NCI-H1417 (cell line): ENCODE data around the gene KIF3A.
A peak's percentile ranks its signal among the peaks of the same experiment; 100 is the strongest.

ENCODE experiments used
- DNase-seq, 3 experiments: peaks; one replicate each; lab custom pipeline; 2025; lab: John Stamatoyannopoulos, UW

Gene KIF3A

DNA sequence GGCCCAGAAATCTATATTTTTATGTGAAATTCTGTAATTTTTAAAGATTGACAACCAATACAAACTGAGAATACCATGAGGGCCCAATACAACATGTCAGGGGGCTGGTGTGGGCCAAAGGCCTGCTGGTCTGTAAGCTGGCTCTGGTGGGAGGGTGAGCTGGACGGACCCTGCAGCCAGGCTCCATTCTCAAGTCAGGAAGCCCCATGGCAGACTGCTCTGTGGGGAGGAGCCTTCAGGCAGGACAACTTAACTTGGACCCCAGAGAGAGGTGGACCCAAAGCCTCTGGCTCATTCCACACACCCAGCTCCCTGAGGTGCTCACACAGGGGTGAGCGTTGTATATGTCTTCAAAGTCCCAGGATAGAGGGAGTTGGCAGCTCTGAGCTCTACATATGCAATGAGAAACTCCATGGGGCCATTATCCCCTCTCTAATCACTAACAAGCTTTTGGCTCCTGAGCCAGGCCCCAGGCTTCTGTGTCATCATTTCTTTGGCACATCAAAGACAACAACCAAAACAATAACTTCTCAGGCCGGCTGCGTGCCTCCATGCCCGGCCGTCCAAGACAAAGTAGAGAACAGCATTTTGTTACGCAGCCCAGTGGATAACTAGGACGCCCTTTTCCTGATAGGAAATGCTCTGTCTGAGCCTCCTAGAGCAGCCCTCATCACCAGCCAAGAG lies 33.3 kb upstream of the KIF3A start:
- no peak for DNase-seq

DNA sequence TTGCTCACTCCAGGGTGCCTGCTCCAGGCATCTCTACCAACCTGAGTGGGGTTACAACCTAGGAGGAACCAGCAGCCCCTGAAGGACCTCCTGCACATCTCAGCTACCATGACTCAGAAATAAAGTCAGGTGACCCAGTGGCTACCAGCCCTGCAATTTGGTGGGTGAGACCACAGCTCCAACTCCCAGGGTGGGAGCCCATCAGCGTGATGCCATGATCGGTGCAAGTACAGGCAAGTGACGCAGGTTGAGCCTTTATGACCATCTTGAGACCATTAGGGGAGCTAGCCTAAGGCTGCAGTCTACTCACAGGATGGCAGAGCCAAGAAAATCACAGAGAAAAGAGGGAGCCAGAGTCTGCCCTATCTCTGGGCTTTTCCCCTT lies 31.1 kb upstream of the KIF3A start:
- no peak for DNase-seq

DNA sequence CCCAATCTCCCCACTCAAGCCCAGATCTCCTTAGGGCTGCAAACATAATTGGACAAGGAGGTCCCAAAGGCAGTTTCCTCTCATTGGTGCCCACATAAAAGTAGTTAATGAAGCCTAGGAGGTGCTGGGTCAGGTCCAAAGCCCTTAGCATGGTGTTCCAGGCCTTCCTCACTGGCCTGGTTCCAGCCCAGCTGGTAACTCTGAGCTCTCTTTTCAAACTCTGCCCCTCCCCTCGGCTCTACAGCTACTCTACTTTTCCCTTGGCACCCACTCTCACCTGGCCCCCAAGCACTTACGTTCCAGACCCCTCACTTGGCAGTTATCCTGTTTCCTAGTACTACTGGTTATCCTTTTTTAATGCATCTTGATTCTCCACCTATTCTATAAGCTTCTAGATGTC lies 29.8 kb upstream of the KIF3A start:
- DNase-seq, result no peak

DNA sequence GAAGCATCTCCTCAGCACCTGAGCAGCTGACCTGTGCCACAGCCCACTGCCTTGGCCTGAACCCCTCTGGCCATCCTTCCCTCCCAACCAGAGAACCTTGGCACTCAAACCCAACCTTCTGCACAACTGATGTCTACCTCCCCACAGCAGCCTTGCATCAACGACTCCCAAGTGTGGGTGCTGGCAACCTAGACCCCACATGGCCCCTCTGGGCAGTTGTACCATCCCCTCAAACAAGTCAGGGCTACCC lies 29.4 kb upstream of the KIF3A start:
- no peak for DNase-seq

DNA sequence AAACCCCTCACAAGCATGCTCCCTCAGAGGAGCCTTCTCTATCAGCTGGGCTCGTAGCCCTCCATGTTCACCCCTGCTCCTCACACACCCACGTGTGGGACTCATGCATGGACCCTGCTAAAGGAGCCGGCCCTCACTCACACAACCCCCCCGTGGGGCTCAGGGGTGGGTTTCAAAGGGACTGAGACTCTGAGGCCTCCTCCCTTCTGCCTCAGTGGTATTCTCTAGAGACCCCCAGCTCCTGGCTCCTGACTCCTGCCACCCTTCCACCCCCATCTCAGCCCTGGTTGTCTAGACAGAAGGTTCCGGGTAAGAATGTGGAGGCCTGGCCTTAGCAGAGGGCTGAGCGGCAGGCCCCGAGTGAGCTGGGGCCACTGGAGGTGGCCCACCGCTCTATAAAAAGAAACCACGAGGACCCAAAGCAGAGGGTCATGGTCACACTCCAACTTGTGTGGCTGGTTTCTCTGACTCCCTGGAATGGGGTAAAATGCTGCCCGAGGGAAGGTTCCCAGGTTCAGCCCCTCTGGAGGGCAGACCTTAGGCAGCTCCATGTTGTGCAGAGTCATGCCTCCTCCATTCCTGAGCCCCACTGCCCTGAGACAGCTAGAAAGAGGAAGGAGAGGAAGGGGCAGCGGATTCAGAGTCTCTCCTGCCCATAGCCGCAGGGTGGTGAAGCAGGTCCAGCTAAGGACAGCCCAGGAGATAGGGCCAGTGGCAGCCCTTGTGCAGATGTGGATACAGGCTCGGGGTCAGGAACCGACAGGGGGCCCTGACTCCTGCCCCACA lies 28.9 kb upstream of the KIF3A start:
- no peak for DNase-seq

DNA sequence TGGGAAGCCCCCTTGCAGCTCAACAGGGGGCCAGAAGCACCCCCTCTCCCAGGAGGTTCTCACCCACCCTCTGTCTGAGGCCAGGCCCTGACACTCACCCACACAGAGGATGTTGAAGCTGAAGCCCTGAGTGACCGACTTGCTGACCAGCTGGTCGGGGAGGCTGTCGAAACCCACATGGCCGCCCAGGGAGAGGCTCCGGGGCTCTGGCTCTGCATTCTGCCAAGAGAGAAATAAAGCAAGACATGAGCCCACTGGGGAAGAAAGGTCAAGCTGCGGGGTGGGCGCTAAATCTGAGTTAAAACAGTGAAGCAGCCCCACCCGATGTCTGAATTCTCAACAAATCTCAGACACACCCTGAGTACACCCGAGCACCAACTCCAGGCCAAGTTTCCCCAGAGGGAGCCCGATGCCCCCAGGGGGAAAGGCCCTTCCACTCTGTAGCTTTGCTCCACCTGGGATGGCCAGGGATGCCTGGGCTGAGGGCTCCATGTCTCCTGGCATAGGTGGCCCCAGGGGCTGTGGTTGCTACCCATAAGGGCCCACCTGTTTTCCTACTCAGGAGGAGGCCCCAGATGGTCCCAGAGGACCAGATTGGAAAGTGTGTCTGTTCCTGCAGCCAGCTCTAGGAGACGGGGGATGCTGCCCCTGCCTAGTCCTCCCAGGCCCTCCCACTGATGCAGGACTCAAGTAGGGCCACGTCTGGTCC lies 28.1 kb upstream of the KIF3A start:
- no peak for DNase-seq

DNA sequence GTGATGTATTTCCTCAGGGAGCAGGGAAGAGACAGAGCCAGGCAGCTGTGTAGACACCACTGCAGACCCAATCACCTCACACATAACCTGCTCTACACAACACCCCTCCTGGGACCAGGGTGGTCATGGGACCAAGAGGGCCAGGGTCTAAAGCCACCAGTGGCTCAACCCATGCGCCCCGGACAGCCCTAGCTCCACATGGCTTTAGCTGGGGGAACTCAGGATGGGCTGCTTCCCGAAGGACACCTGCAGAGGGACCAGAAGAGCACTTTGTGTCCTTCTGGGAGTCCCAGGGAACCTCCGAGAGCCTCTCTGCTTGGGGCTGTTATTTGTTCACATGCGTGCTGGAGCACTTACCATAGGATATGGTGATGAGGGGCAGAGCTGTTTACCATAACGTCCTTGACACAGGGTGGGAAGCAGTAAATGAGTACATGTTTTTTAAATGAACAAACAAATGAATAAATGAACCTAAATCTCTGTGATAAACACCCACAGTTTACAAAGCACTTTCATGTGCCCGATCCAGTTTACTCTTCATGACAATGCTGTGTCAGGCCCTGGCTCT lies 27.4 kb upstream of the KIF3A start:
- DNase-seq, result no peak

DNA sequence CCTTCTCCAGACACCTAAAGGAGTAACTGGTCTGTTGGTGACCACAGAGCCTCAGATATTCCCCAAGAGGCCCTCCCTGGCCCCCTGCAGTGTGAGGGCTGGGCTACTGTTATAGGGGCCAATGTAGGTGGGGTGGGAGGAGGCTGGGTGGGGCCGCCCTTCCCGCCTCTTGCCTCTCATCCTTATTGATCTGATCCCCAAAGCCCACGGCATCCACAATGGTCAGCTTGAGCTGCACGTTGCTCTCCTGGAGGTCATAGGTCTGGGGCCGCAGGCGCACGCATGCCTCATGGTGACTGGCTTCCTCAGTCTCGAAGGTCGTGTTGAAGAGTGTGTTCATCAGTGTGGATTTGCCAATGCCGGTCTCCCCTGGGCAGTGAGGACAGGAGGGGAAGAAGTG lies 26.7 kb upstream of the KIF3A start:
- no peak for DNase-seq

DNA sequence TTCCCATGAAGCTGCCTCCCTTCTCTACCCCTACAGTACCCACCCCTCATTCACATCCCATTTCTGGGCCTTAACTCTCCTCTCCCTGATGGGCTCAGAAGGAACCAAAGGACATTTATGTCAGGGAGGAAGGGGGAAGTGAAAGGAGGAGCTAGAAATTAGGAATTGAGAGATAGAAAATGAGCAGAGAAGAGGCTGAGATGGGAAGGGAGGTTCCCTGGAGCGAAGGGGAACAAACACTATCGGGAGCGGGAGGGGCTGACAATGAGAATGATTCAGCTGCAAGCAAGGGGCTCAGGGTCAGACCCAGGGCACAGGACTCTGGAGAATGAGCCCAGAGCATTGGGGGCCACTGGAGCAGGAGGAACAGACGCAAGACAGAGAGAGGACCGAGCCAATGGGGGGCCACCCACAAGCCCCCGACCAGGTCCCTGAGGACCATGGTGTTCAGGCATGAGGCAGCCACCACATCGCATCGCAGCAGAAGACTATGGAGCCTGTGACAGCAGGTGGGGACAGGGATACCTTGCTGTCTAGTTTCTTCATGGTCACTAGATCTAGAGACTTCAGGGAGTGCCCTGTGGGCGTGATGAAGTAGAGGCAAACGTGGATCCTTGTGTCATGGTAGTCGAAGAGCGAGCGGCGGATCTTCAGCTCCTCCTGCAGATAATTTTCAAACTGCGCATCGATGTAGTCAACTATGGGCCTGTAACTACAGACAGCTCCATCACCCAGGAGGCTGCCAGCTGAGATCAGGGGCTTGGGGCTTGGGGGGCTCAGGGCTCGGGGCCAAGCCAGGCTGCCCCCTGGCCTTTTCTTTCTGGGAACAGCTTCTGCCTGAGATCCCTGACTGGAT lies 26.1 kb upstream of the KIF3A start:
- DNase-seq, result no peak

DNA sequence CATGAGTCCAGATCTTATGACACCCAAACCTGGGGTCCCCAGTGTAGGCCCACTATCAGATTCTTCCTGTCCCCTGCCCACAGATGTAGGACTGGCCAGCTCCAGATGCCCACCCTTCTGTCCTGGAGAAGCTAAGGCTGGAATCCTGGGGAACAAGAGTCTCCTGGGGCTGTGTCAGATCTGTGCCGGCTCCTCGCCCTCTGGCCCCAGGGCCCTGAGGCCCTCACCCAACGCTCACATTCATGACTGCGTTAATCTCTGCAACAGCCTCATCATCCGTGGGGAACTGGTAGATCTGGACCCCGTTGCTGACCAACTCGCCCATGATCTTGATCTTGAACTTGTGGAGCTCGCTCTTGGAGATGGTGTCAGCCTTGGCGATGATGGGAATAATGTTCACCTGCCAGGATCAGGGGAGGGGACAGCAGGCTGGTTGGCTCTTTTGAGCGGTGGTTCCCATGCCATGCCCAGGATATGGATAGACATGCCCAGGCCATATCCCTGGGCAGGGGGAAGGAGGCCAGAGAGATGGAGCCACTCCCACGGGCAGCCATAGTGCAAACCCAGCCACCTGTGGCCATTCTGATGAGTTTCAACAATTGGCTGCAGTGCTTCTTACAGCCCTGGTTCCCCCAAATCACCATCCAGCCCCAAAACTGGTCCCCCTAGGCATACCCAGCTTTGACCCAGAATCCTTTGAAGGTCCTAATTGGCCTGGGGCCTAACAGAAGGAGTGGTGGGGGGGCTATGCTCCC lies 25.1 kb upstream of the KIF3A start:
- DNase-seq, result no peak

DNA sequence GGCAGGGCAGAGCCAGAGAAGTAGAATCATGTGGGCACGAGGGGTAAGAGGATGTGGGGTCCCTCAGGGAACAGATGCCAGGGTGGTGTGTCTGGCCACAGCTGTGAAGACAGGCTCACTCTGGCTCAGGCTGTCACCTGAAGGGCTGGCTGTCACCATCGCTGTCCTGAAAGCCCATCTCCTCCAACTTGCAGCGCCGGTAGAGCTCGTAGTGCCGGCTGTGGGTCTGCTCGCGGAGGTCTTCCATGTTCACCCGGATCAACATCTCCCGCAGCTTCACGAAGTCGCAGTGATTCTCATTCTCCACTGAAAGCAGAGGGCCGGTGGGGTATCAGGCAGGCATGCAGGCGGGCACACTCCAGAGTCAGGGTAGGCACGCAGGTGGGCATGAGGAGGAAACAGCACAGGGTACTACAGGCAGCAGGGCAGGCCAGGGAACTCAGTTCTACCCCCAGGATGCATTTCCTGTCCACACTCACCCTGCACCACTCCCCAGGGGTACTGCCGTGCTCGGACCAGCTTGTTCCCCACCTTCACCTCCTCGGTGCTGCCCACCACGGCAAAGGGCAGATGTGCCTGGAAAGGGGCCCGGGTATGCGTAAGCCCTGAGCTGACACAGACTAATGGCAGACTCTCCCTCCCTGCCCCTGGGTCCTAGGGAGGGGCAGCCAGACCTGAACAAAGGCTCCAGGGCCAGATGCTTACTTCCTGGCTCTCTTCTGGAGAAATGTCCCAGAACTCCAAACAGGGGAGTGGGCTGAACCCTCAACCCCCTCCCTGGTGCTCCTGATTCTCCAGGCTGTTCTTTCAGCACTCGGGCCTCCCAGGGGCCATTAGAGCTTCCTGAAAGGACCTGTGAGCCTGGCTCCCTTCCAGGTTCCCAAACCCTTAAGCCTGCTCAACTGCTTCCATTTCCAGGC lies 24.2 kb upstream of the KIF3A start:
- DNase-seq, result no peak

DNA sequence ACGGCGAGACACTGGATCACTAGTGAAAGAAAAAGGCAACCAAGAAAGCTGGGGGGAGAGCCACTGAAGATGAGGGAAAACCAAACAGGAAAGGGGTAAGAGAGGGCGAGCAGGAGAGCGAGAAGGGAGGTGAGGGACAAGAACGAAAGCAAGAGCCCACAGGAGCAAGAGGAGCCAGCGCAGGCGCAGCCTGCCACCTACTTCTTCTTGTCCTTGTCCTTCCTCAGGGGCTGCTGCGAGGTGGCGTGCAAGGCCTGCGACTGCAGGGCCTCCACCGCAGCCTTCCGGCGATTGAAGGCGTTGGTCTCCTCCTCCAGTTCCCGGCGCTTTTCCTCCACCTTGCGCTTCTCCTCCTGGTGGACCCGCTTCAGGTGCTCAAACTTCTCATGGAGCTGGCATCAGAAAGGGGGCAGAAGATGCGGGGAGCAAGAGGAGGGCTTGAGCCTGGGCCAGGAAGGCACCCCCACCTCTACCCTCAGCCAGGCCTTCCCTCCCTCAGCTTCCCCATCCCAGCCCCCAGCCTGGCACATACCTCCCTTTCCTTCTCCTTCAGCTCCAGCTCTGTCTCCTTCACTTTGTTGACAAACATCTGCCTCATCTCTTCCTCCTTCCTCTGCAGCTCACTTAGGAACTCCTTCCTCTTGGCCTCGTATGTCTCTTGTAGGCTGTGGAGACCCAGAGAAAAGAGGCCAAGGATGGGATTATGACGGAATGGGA lies 23.4 kb upstream of the KIF3A start:
- DNase-seq, result no peak

DNA sequence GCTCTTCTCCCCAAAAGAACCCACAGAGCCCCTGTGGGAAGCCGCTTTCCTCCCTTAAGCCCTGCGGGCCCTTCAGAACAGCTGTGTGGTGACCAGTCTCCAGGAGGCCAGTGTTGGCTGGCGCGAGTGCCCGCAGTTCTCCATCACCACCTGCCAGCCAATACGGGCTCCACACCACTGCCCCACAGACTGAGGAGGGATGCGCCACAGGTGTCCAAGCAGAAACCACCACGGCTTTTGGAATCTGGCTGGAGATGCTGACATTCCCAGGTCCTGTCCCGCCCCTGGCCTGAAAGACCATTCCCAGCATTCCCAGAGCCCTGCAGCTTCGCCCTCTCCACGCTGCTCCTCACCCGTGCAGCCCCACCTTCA lies 22.7 kb upstream of the KIF3A start:
- no peak for DNase-seq

DNA sequence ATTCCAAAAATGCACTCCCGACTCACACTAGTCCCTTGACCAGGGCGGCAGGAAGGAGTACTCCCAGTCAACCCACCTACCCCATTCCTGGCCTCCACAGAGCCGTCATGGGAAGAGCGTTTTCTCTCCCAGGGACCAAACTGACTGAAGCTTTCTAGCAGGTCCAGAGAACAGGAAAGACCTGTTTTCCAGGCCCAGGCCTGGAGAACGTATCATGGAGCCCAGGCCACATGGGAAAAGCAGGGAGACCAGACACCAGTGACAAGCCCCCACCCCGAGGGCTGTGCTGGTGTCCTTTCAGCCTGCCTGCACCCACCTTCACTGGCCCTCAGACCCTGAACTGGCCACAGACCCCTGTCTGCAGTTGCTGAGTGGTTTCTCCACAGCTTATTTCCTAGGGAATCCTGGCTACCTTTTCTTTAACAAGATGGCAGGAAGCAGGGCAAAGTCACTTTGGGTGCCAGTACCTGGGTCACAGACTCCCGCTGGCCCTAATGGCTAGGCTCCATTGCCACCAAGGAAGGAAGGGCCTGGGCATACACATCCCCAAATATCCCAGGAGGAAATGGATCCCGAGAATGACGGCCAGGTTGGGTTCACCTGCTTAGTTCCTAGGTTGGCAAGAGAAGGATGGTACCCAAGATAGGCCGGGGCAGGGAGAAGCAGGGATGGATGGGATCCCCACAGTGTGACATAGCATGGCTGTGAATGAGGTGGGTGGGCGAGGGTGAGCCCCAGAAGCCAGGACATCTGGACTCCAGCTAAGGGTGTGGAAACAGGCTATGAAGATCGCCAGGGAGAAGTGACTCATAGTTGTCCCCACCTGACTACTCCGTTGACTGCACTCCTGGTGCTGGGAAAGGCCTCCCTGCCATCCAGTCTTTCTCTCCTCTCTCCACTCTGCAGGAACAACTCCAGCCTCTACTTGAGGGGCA lies 22.0 kb upstream of the KIF3A start:
- no peak for DNase-seq

DNA sequence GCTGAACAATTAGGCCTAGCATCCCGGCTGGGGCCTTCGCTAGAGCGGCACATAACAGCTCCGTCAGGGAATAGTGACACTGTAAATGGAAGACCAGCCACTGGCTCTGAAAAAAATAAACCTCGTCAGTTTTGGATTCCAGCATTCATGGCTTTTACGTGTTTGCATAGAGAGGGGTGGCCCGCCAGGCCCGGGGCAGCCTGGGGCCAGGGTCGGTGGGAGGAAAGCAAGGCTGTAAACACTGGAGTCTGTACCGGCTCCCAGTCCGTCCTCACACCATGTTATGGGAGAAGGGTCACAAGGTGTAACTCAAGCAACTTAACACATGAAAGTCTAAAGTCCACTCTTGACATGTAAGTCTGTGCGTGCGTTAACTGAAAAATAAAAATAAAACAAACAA lies 21.1 kb upstream of the KIF3A start:
- no peak for DNase-seq

DNA sequence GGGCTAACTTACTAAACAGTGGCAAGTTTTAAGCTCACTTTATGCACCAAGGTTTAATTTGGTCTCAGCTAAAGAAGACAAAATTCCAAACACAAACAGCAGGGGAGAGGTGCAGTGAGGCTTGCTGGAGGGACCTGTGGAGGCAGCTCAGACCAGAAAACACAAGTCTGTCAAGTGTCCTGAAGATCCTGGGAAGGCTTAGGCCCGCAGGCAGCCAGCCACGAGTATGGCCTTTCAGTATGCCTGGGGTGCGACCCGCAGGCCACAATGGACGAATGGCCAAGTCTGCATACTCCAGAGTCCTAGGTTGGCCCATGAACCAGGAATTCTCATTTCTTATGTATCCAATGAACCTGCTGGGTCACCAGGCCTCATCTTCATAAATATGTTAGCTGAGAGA lies 19.2 kb upstream of the KIF3A start:
- no peak for DNase-seq

DNA sequence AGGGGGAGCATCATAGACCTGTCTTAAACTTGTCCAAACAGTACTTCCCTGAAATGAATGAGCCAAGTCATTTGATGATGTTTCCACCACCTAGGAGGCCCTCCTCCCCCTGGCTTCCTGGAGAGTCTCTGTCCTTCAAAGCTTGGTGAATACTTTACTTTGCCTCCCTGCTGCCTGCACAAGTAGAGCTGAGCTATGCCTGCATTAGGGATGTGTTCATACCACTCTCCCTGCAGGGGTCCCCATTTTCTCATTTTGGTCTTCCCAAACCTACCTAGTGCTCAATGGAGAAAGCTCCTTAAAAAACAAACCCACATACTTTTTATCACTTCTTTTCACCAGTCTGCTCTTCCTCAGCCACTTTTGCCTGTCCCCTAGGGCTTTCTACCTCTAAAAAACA lies 17.6 kb upstream of the KIF3A start:
- DNase-seq, result peak in 1 of 3 experiments; percentile 0

DNA sequence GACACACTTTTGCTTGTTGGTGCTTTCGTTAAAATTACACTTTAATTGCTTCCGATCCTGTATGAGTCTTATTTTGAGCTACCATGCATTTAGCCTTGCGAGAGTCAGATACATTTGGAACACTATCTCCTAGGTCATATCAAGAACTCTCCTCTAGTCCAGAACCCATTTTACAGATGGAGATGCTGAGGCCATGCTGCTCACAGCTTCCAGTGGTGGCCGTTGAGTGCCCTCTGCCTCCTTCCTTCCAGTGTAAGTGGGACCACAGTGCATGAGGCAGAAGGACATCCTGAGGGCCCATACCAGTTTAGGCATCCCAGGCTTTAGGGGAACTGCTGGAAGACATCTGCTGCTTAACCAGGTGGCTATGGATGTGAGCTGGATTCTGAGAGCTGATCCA lies 16.8 kb upstream of the KIF3A start:
- DNase-seq, result no peak
